IPS-11a (cell line): ENCODE measurements around the gene PIK3CB.
"Not testable (repeated sequence)": the region's sequence is repeated elsewhere in the genome, so short reads cannot be mapped to it uniquely, and the experiment has no call there.

Experiments used
- H3K4me3 ChIP-seq: one replicate; pipeline ENCODE4 v1.5.1; 2013; ENCODE audit warnings: low read depth, low read length, control low read depth

The PIK3CB gene

GRCh38 chr3:138848696-138849095 lies 14.0 kb upstream of the PIK3CB start:
- H3K4me3 ChIP-seq, result no peak overlapping the region

- not testable (repeated sequence) for H3K4me3 ChIP-seq
Measured at GRCh38 chr3:138846824-138847223, 12.1 kb upstream of the PIK3CB start.

- H3K4me3 ChIP-seq, result no peak overlapping the region
Measured at GRCh38 chr3:138846262-138846791, 11.6 kb upstream of the PIK3CB start.

GRCh38 chr3:138845771-138846173 lies 11.0 kb upstream of the PIK3CB start:
- no peak overlapping the region for H3K4me3 ChIP-seq

GRCh38 chr3:138845181-138845601 lies 10.5 kb upstream of the PIK3CB start:
- H3K4me3 ChIP-seq, result no peak overlapping the region

- H3K4me3 ChIP-seq, result no peak overlapping the region
Measured at GRCh38 chr3:138842483-138843188, 7.9 kb upstream of the PIK3CB start.

- H3K4me3 ChIP-seq, result not testable (repeated sequence)
Measured at GRCh38 chr3:138838385-138838784, 3.7 kb upstream of the PIK3CB start.

- not testable (repeated sequence) for H3K4me3 ChIP-seq
Measured at GRCh38 chr3:138835846-138836245, 1.1 kb upstream of the PIK3CB start.

GRCh38 chr3:138835397-138835757 lies 649 bp upstream of the PIK3CB start:
- H3K4me3 ChIP-seq, result peak overlapping the region; percentile 87

GRCh38 chr3:138833899-138834595 lies 681 bp downstream of the PIK3CB start:
- peak overlapping the region; percentile 87 for H3K4me3 ChIP-seq

- H3K4me3 ChIP-seq, result not testable (repeated sequence)
Measured at GRCh38 chr3:138832473-138833057, 2.2 kb downstream of the PIK3CB start.

GRCh38 chr3:138829886-138830510 lies 4.7 kb downstream of the PIK3CB start:
- no peak overlapping the region for H3K4me3 ChIP-seq

GRCh38 chr3:138829097-138829496 lies 5.6 kb downstream of the PIK3CB start:
- H3K4me3 ChIP-seq, result no peak overlapping the region

GRCh38 chr3:138827222-138827621 lies 7.5 kb downstream of the PIK3CB start:
- no peak overlapping the region for H3K4me3 ChIP-seq

- no peak overlapping the region for H3K4me3 ChIP-seq
Measured at GRCh38 chr3:138825336-138825735, 9.4 kb downstream of the PIK3CB start.

GRCh38 chr3:138824114-138824506 lies 10.6 kb downstream of the PIK3CB start:
- no peak overlapping the region for H3K4me3 ChIP-seq

- not testable (repeated sequence) for H3K4me3 ChIP-seq
Measured at GRCh38 chr3:138820379-138820778, 14.3 kb downstream of the PIK3CB start.

- no peak overlapping the region for H3K4me3 ChIP-seq
Measured at GRCh38 chr3:138818185-138818860, 16.4 kb downstream of the PIK3CB start.

GRCh38 chr3:138817695-138818094 lies 17.0 kb downstream of the PIK3CB start:
- no peak overlapping the region for H3K4me3 ChIP-seq

GRCh38 chr3:138812806-138813205 lies 21.9 kb downstream of the PIK3CB start:
- H3K4me3 ChIP-seq, result no peak overlapping the region
